ENCODE data around the gene FARP1. TPM values are rescaled to one million over a fixed set of nuclear protein-coding genes. Genes with fewer than 3 reads are reported as not detected.
A peak's percentile ranks its signal among the peaks of the same experiment; 100 is the strongest.

Gene FARP1
- total RNA-seq, 1 experiment from 2014 or later: 96.6 TPM

GRCh38 chr13:98096059-98096458, 46.8 kb upstream of the FARP1 start (continued):
- no peak for TF ChIP-seq ZNF671 (CRISPR knock-in tag; IDR thresholded peaks at IDR 0.05)
- TF ChIP-seq CTCF (IDR thresholded peaks at IDR 0.05): no peak
- no peak for TF ChIP-seq E2F4 (CRISPR knock-in tag; IDR thresholded peaks at IDR 0.05; ENCODE audit: borderline replicate concordance, low read depth)
- no peak for TF ChIP-seq TCF7 (CRISPR knock-in tag; IDR thresholded peaks at IDR 0.05; ENCODE audit: low read depth)
- no peak for TF ChIP-seq ZNF512 (CRISPR knock-in tag; IDR thresholded peaks at IDR 0.05; ENCODE audit: borderline replicate concordance)
- no peak for TF ChIP-seq NR2C2 (CRISPR knock-in tag; IDR thresholded peaks at IDR 0.05)
- no peak for TF ChIP-seq TEAD4 (CRISPR knock-in tag; IDR thresholded peaks at IDR 0.05)
- no peak for TF ChIP-seq ARID4B (CRISPR knock-in tag; IDR thresholded peaks at IDR 0.05; ENCODE audit: borderline replicate concordance)
- TF ChIP-seq IRF2 (CRISPR knock-in tag; IDR thresholded peaks at IDR 0.05; ENCODE audit: borderline replicate concordance, low read depth): no peak
- no peak for TF ChIP-seq PREB (CRISPR knock-in tag; IDR thresholded peaks at IDR 0.05; ENCODE audit: borderline replicate concordance)
- TF ChIP-seq RORB (CRISPR knock-in tag; IDR thresholded peaks at IDR 0.05): no peak

- ChIA-PET CTCF (interaction anchor here (1.0 kb wide), 1 partner anchor 64 kb away, joined by 3 read pairs; no protein-coding TSS in a partner anchor), POLR2A (no interaction called here)
- H3K9me3 Mint-ChIP-seq: peaks cover 38% of the 10 kb centered on the region
- DNase-seq (ENCODE audit: low spot score): no peak
- H3K27ac Mint-ChIP-seq: no peak overlapping the region
- peaks cover 6% of the 10 kb centered on the region; the same call in 1 of the 2 replicates for H3K27me3 Mint-ChIP-seq (ENCODE audit: low read depth)
- peaks cover 9% of the 10 kb centered on the region for H3K4me1 Mint-ChIP-seq
- H3K4me3 Mint-ChIP-seq: no peak overlapping the region
- H3K36me3 Mint-ChIP-seq: peaks cover 30% of the 10 kb centered on the region
- peak; percentile 43; the same call in 1 of the 2 replicates for ATAC-seq
- TF ChIP-seq ATF2 (CRISPR knock-in tag; IDR thresholded peaks at IDR 0.05; ENCODE audit: borderline replicate concordance, low read depth) (no peak), ZNF416 (CRISPR knock-in tag; IDR thresholded peaks at IDR 0.05) (no peak), KAT7 (CRISPR knock-in tag; IDR thresholded peaks at IDR 0.05; ENCODE audit: borderline replicate concordance) (no peak), PRRX2 (CRISPR knock-in tag; IDR thresholded peaks at IDR 0.05) (no peak), MYBL2 (CRISPR knock-in tag; IDR thresholded peaks at IDR 0.05) (no peak), EMX1 (CRISPR knock-in tag; IDR thresholded peaks at IDR 0.05) (no peak), CDX4 (CRISPR knock-in tag; IDR thresholded peaks at IDR 0.05; ENCODE audit: borderline replicate concordance) (no peak), ZNF232 (CRISPR knock-in tag; IDR thresholded peaks at IDR 0.05) (no peak), NFATC4 (CRISPR knock-in tag; IDR thresholded peaks at IDR 0.05) (no peak), PRDM15 (CRISPR knock-in tag; IDR thresholded peaks at IDR 0.05) (no peak), IRF2 (CRISPR knock-in tag; IDR thresholded peaks at IDR 0.05; ENCODE audit: borderline replicate concordance, low read depth) (no peak)
Observed at GRCh38 chr13:98097749-98098148, 45.1 kb upstream of the FARP1 start.

All from WTC11 (cell line).